HepG2 (cell line): ENCODE data around the gene CNTN4. TPM values are rescaled to one million over a fixed set of nuclear protein-coding genes. Genes with fewer than 3 reads are reported as not detected.

ENCODE experiments used
- ATAC-seq: fragments of 200-7000 bp; cut with Tn5 transposase; 3 replicates; pipeline ENCODE4 v1.9.1; 2020; ENCODE audit warnings: mild to moderate bottlenecking, moderate library complexity
- BruUV-seq: library from RNA; stranded (reverse); fragments of 400-500 nt; replicated peaks from 2 replicates; lab custom pipeline; 2021; lab: Mats Ljungman, UMichigan
- CTCF ChIA-PET: fragments of 300-600 bp; formaldehyde crosslinking; extraction: SDS; loops from one replicate; lab custom pipeline; 2021; ENCODE audit warnings: low total read pairs, inconsistent platforms, low intra/inter-chr PET ratio; lab: Yijun Ruan, JAX
- POLR2A ChIA-PET: fragments of 350-600 bp; sonication (Branson Sonifier 250); formaldehyde crosslinking; loops from one replicate; lab custom pipeline; 2020; ENCODE audit warnings: antibody characterized with exemption, inconsistent platforms; lab: Yijun Ruan, JAX
- DNase-seq: peaks from one replicate; pipeline ENCODE4 v3.0.0-alpha.2; 2015; ENCODE audit warnings: low spot score
- FAIRE-seq: peaks from 3 replicates; lab custom pipeline; 2011; peaks lifted over from hg19 to GRCh38; lab: Jason Lieb, UNC
- H2AFZ ChIP-seq: one replicate; pipeline ENCODE4 v1.6.1; 2011; ENCODE audit warnings: low read length, inconsistent platforms
- H3K27ac ChIP-seq: fragments of 300-600 bp; 3 replicates; pipeline ENCODE4 v1.8.0; 2011; ENCODE audit warnings: mixed run types, mild to moderate bottlenecking, mixed read lengths, low read length, inconsistent platforms; ENCODE audit not compliant: insufficient read depth; ENCODE audit errors: extremely low read length
- H3K27me3 ChIP-seq, 2 experiments: fragments of 200-600 bp in 1 of 2; 2 replicates in 1 of 2; 3 replicates in 1 of 2; pipeline versions ENCODE4 v1.6.0 to v1.8.0; 2011; ENCODE audit warnings: low read length in 2 of 2, mild to moderate bottlenecking in 2 of 2, moderate library complexity in 2 of 2, inconsistent platforms in 1 of 2; ENCODE audit not compliant: insufficient read depth in 2 of 2, control insufficient read depth in 1 of 2
- H3K36me3 ChIP-seq, 2 experiments: fragments of 200-600 bp in 1 of 2; replicated peaks in 1 of 2; 2 replicates in 1 of 2; 3 replicates in 1 of 2; pipeline versions ENCODE4 v1.5.1 to v1.8.0; 2011; ENCODE audit warnings: low read length in 2 of 2, inconsistent platforms in 1 of 2; ENCODE audit not compliant: insufficient read depth in 2 of 2, control insufficient read depth in 1 of 2
- H3K4me1 ChIP-seq: 2 replicates; pipeline ENCODE4 v1.5.1; 2012; ENCODE audit warnings: low read length, inconsistent platforms; ENCODE audit not compliant: insufficient read depth
- H3K4me2 ChIP-seq: 2 replicates; pipeline ENCODE4 v1.6.0; 2011; ENCODE audit warnings: low read depth, low read length, inconsistent platforms
- H3K4me3 ChIP-seq, 3 experiments: fragments of 200-600 bp in 1 of 3; sonication (generic), shearing (Covaris generic) in 1 of 3; replicated peaks in 1 of 3; 2 replicates each; pipeline ENCODE4 v1.5.1; 2011 to 2016; ENCODE audit warnings: low read length in 3 of 3, inconsistent platforms in 2 of 3, low read depth in 2 of 3, mild to moderate bottlenecking in 2 of 3, control low read depth in 1 of 3, mixed read lengths in 1 of 3; ENCODE audit not compliant: insufficient read depth in 1 of 3
- H3K79me2 ChIP-seq: one replicate; pipeline ENCODE4 v1.6.1; 2011; ENCODE audit warnings: low read length, inconsistent platforms; ENCODE audit not compliant: insufficient read depth
- H3K9ac ChIP-seq: 2 replicates; pipeline ENCODE4 v1.6.0; 2011; ENCODE audit warnings: mild to moderate bottlenecking, low read depth, low read length, inconsistent platforms; ENCODE audit not compliant: insufficient read depth
- H3K9me3 ChIP-seq: 2 replicates; pipeline ENCODE4 v1.5.1; 2012; ENCODE audit warnings: mild to moderate bottlenecking, low read length
- H4K20me1 ChIP-seq: 2 replicates; pipeline ENCODE4 v1.6.0; 2011; ENCODE audit warnings: inconsistent platforms, mild to moderate bottlenecking, low read length, moderate library complexity; ENCODE audit not compliant: insufficient read depth
- JDP2 ChIP-seq: sonication (generic); formaldehyde crosslinking; IDR thresholded peaks from 2 replicates; pipeline ENCODE4 v1.8.1; 2022; ENCODE audit warnings: missing genetic modification reagents, borderline replicate concordance
- JUNB ChIP-seq: sonication (generic); formaldehyde crosslinking; IDR thresholded peaks from 2 replicates; pipeline ENCODE4 v1.8.0; 2022; ENCODE audit warnings: missing genetic modification reagents, mild to moderate bottlenecking, borderline replicate concordance
- NFKB2 ChIP-seq: sonication (generic); formaldehyde crosslinking; IDR thresholded peaks from 2 replicates; pipeline ENCODE4 v1.4.0; 2020; ENCODE audit warnings: missing genetic modification reagents, borderline replicate concordance
- SNAPC2 ChIP-seq: sonication (generic); formaldehyde crosslinking; IDR thresholded peaks from 2 replicates; pipeline ENCODE4 v1.8.1; 2022; ENCODE audit warnings: mild to moderate bottlenecking, missing genetic modification reagents
- TFDP2 ChIP-seq: sonication (generic); formaldehyde crosslinking; IDR thresholded peaks from 2 replicates; pipeline ENCODE4 v1.4.0; 2020; ENCODE audit warnings: missing genetic modification reagents
- ZBTB25 ChIP-seq: IDR thresholded peaks from 2 replicates; pipeline ENCODE4 v1.6.1; 2018; ENCODE audit warnings: missing genetic modification reagents
- ZFP62 ChIP-seq: sonication (generic); formaldehyde crosslinking; IDR thresholded peaks from 2 replicates; pipeline ENCODE4 v1.4.0; 2020; ENCODE audit warnings: missing genetic modification reagents
- ZFYVE20 ChIP-seq: sonication (generic); formaldehyde crosslinking; IDR thresholded peaks from 2 replicates; pipeline ENCODE4 v1.8.0; 2023; ENCODE audit warnings: low read depth, mild to moderate bottlenecking, moderate library complexity, missing genetic modification reagents, borderline replicate concordance
- ZNF121 ChIP-seq: sonication (generic); formaldehyde crosslinking; IDR thresholded peaks from 2 replicates; pipeline ENCODE4 v1.5.0; 2020; ENCODE audit warnings: mild to moderate bottlenecking, missing genetic modification reagents
- ZNF549 ChIP-seq: sonication (generic); formaldehyde crosslinking; IDR thresholded peaks from 2 replicates; pipeline ENCODE4 v1.5.0; 2020; ENCODE audit warnings: missing genetic modification reagents
- WGBS: methylation state at CpG from one replicate; pipeline ENCODE4 v1.1.6; 2017; ENCODE audit warnings: low lambda C conversion rate; 5-methylcytosine and 5-hydroxymethylcytosine counted together
- in situ Hi-C: cut with HindIII; loops from 2 replicates; pipeline ENCODE4 v1.10.0; 2017; ENCODE audit warnings: low pct_unique_long_range_greater_than_20kb; ENCODE audit not compliant: extremely low pct_ligation_motif_present
- intact Hi-C: fragments of 100-400 bp; cut with micrococcal nuclease; formaldehyde crosslinking; loops from one replicate; pipeline ENCODE4 v1.10.0; 2022; ENCODE audit not compliant: unreplicated experiment
- polyA plus RNA-seq, 8 experiments: library from polyadenylated mRNA; depleted of rRNA in 3 of 8; stranded (reverse) in 7 of 8; unstranded in 1 of 8; fragments of >200 nt; fragmentation: Illumina TruSeq in 4 of 8; extraction: Trizol in 4 of 8; gene quantifications; 2 replicates each; pipeline versions ENCODE4 v1.2.1 to v1.2.3, GENCODE V29; 2011 to 2016; ENCODE audit warnings: low read depth in 4 of 8, missing spikeins in 1 of 8, mixed read lengths in 1 of 8; ENCODE audit not compliant: insufficient read depth in 1 of 8
- total RNA-seq, 5 experiments: library from RNA; depleted of rRNA; stranded (reverse); fragments of >200 nt; fragmentation: Illumina TruSeq; extraction: Trizol; gene quantifications; 2 replicates each; pipeline ENCODE4 v1.2.3, GENCODE V29; 2016; ENCODE audit warnings: low read depth in 1 of 5

Gene CNTN4
- total and polyA plus RNA-seq, 2 of the 13 experiments (the other 11 are each of a cell fraction or from before 2014, with no cell fraction given) = 0.01 to 0.13 TPM

- Histone ChIP-seq H3K4me1 (no peaks in the 10 kb centered on the region), H2AFZ (no peak overlapping the region), H4K20me1 (no peaks in the 10 kb centered on the region), H3K27ac (no peak overlapping the region), H3K79me2 (no peaks in the 10 kb centered on the region), H3K9ac (no peak overlapping the region), H3K9me3 (peaks cover 16% of the 10 kb centered on the region; the same call in 1 of the 2 replicates), H3K4me3 (no peak overlapping the region), H3K36me3 (no peaks in the 10 kb centered on the region), H3K27me3 (no peaks in the 10 kb centered on the region), H3K4me2 (no peak overlapping the region)
- FAIRE-seq = no peak
- 0% methylated on average over 2 of the region's 2 CpGs for WGBS
- intact Hi-C loops = no loop called here
- no TSS peak for BruUV-seq
- ATAC-seq = no peak
- ChIA-PET POLR2A (no interaction called here), CTCF (no interaction called here)
- in situ Hi-C loops = no loop called here
- no peak for DNase-seq
- TF ChIP-seq TFDP2 = no peak
- no peak for TF ChIP-seq ZFP62
- TF ChIP-seq ZNF549 (CRISPR knock-in tag) = no peak
- TF ChIP-seq ZFYVE20 (CRISPR knock-in tag) = no peak
- TF ChIP-seq JDP2 (CRISPR knock-in tag) = no peak
- TF ChIP-seq ZNF121 = no peak
- no peak for TF ChIP-seq JUNB (CRISPR knock-in tag)
- TF ChIP-seq ZBTB25 (CRISPR knock-in tag) = no peak
- TF ChIP-seq NFKB2 = no peak
- no peak for TF ChIP-seq SNAPC2
These were observed 32.1 kb downstream of the CNTN4 start for GRCh38 chr3:2130726-2131125.
